Retinal pigment epithelial cell (primary cell): ENCODE results near the gene TNNC1.

Experiments
- DNase-seq: peaks from one replicate; pipeline ENCODE4 v3.0.0-alpha.2; 2010; ENCODE audit warnings: low read depth
- H3K4me3 ChIP-seq: 2 replicates; pipeline ENCODE4 v1.5.1; 2011; ENCODE audit warnings: mild to moderate bottlenecking, low read length, control low read depth, moderate library complexity
- CTCF ChIP-seq: conservative IDR thresholded peaks from 2 replicates; pipeline ENCODE4 v1.5.1; 2011; ENCODE audit warnings: low read depth, low read length, control low read depth, inconsistent platforms

Gene TNNC1

GRCh38 chr3:52494886-52495495 is 41.1 kb upstream of the TNNC1 start, which contains the start of gene STAB1:
Gene STAB1 (plus strand): TSS chr3:52495338. CDS start chr3:52495414, 76 bp downstream.
- TF ChIP-seq CTCF, result no peak
- H3K4me3 ChIP-seq, result no peak within 1 kb of the TSS
- no peak for DNase-seq

- no peak overlapping the region for H3K4me3 ChIP-seq
- no peak for TF ChIP-seq CTCF
- DNase-seq, result no peak
Observed at GRCh38 chr3:52494445-52494844, 40.6 kb upstream of the TNNC1 start.

GRCh38 chr3:52493232-52494017 is 39.6 kb upstream of the TNNC1 start:
- TF ChIP-seq CTCF, result no peak
- no peak for DNase-seq
- no peak overlapping the region for H3K4me3 ChIP-seq

- H3K4me3 ChIP-seq, result no peak overlapping the region
- DNase-seq, result no peak
- TF ChIP-seq CTCF, result no peak
Observed at GRCh38 chr3:52492059-52492458, 38.2 kb upstream of the TNNC1 start.

- TF ChIP-seq CTCF, result no peak
- DNase-seq, result no peak
- H3K4me3 ChIP-seq, result no peak overlapping the region
Observed at GRCh38 chr3:52490939-52491526, 37.2 kb upstream of the TNNC1 start.

GRCh38 chr3:52490035-52490938 is 36.4 kb upstream of the TNNC1 start:
- DNase-seq, result no peak
- TF ChIP-seq CTCF, result no peak
- no peak overlapping the region for H3K4me3 ChIP-seq
